ENCODE data around the gene FOLR1.

The FOLR1 gene

GRCh38 chr11:72245263-72245816 lies 53.4 kb downstream of the FOLR1 start:
- no peak for DNase-seq (ENCODE audit: low read depth in 1 of 2, low spot score in 1 of 2)
- Histone ChIP-seq H3K27me3 (ENCODE audit: insufficient read depth, poor library complexity, severe bottlenecking) (peaks cover 60% of the 10 kb centered on the region), H3K27ac (replicated peaks) (no peak overlapping the region), H3K4me3 (replicated peaks; ENCODE audit: insufficient read depth, low read length) (no peak overlapping the region)
- no peak for TF ChIP-seq REST (IDR thresholded peaks at IDR 0.05; ENCODE audit: insufficient replicate concordance, low read depth)
- no peak for TF ChIP-seq POLR2AphosphoS5 (IDR thresholded peaks at IDR 0.05; ENCODE audit: low read depth)
- no peak for TF ChIP-seq SPI1 (IDR thresholded peaks at IDR 0.05; ENCODE audit: borderline replicate concordance, low read depth)
- no peak for TF ChIP-seq CTCF (IDR thresholded peaks at IDR 0.05; ENCODE audit: insufficient read depth, low read length)
- no peak for TF ChIP-seq GABPA (IDR thresholded peaks at IDR 0.05; ENCODE audit: low read depth)
